ENCODE data around the gene TRIM34.
A peak's percentile ranks its signal among the peaks of the same experiment; 100 is the strongest.
"Not testable (repeated sequence)": the region's sequence is repeated elsewhere in the genome, so short reads cannot be mapped to it uniquely, and the experiment has no call there.

Gene TRIM34

GRCh38 chr11:5589906-5590305 is 34.9 kb upstream of the TRIM34 start:
- not testable (repeated sequence) for H3K18ac ChIP-seq (ENCODE audit: low read length); H2BK15ac ChIP-seq (replicated peaks; ENCODE audit: low read depth); H2BK120ac ChIP-seq (ENCODE audit: low read depth, low read length); H3K4ac ChIP-seq (ENCODE audit: low read depth, low read length); H2AK5ac ChIP-seq (ENCODE audit: low read length); H3K9ac ChIP-seq (ENCODE audit: low read length); H4K8ac ChIP-seq (ENCODE audit: low read depth, low read length); H3K36me3 ChIP-seq (ENCODE audit: control insufficient read depth, insufficient read depth, low read length); H4K5ac ChIP-seq (ENCODE audit: low read length); H3K56ac ChIP-seq (ENCODE audit: low read length); H3K4me1 ChIP-seq (ENCODE audit: control insufficient read depth, low read depth, low read length); H3K27me3 ChIP-seq (ENCODE audit: insufficient read depth, low read length, poor library complexity); DNase-seq; H3K79me2 ChIP-seq (ENCODE audit: control insufficient read depth, insufficient read depth, low read length); H3K79me1 ChIP-seq (ENCODE audit: low read length); H3K27ac ChIP-seq (ENCODE audit: low read depth, low read length); H2BK5ac ChIP-seq (ENCODE audit: low read length); H3K4me2 ChIP-seq (ENCODE audit: low read length); H3K4me3 ChIP-seq (ENCODE audit: low read length); H3K23ac ChIP-seq (ENCODE audit: low read length)
- no CpG with 5 or more reads among the region's 31 CpGs for WGBS (ENCODE audit: extremely low coverage, insufficient coverage, low lambda C conversion rate)

- no peak overlapping the region for H3K9ac ChIP-seq (ENCODE audit: low read length)
- no peak overlapping the region for H3K4me3 ChIP-seq (ENCODE audit: low read length)
Measured at GRCh38 chr11:5591613-5592012, 33.2 kb upstream of the TRIM34 start.

GRCh38 chr11:5592615-5593014 is 32.2 kb upstream of the TRIM34 start:
- no peak overlapping the region for H2BK120ac ChIP-seq (ENCODE audit: low read depth, low read length)
- H3K18ac ChIP-seq (ENCODE audit: low read length): no peak overlapping the region
- H3K79me2 ChIP-seq (ENCODE audit: control insufficient read depth, insufficient read depth, low read length): no peaks in the 10 kb centered on the region
- peaks cover 4% of the 10 kb centered on the region for H3K4me1 ChIP-seq (ENCODE audit: control insufficient read depth, low read depth, low read length)
- no peaks in the 10 kb centered on the region for H3K79me1 ChIP-seq (ENCODE audit: low read length)
- no peak overlapping the region for H3K4me3 ChIP-seq (ENCODE audit: low read length)
- H3K9ac ChIP-seq (ENCODE audit: low read length): no peak overlapping the region
- H2BK5ac ChIP-seq (ENCODE audit: low read length): no peak overlapping the region
- no peak overlapping the region for H3K4me2 ChIP-seq (ENCODE audit: low read length)
- H3K56ac ChIP-seq (ENCODE audit: low read length): no peak overlapping the region
- no peak overlapping the region for H3K4ac ChIP-seq (ENCODE audit: low read depth, low read length)
- H2AK5ac ChIP-seq (ENCODE audit: low read length): no peak overlapping the region
- no CpG with 5 or more reads among the region's 5 CpGs for WGBS (ENCODE audit: extremely low coverage, insufficient coverage, low lambda C conversion rate)
- no peak overlapping the region for H4K5ac ChIP-seq (ENCODE audit: low read length)
- no peaks in the 10 kb centered on the region for H3K36me3 ChIP-seq (ENCODE audit: control insufficient read depth, insufficient read depth, low read length)
- H2BK15ac ChIP-seq (replicated peaks; ENCODE audit: low read depth): no peak overlapping the region
- no peak overlapping the region for H4K8ac ChIP-seq (ENCODE audit: low read depth, low read length)
- H3K27ac ChIP-seq (ENCODE audit: low read depth, low read length): no peak overlapping the region
- H3K27me3 ChIP-seq (ENCODE audit: insufficient read depth, low read length, poor library complexity): no peaks in the 10 kb centered on the region
- DNase-seq: no peak
- no peak overlapping the region for H3K23ac ChIP-seq (ENCODE audit: low read length)

More at GRCh38 chr11:5591613-5592012, 33.2 kb upstream of the TRIM34 start:
- Histone ChIP-seq H2BK15ac (replicated peaks; ENCODE audit: low read depth) (no peak overlapping the region), H2BK120ac (ENCODE audit: low read depth, low read length) (no peak overlapping the region), H4K8ac (ENCODE audit: low read depth, low read length) (no peak overlapping the region), H3K36me3 (ENCODE audit: control insufficient read depth, insufficient read depth, low read length) (no peaks in the 10 kb centered on the region), H2AK5ac (ENCODE audit: low read length) (no peak overlapping the region), H3K4me1 (ENCODE audit: control insufficient read depth, low read depth, low read length) (no peaks in the 10 kb centered on the region), H3K23ac (ENCODE audit: low read length) (no peak overlapping the region), H3K27ac (ENCODE audit: low read depth, low read length) (no peak overlapping the region), H4K5ac (ENCODE audit: low read length) (no peak overlapping the region), H3K56ac (ENCODE audit: low read length) (no peak overlapping the region), H3K27me3 (ENCODE audit: insufficient read depth, low read length, poor library complexity) (no peaks in the 10 kb centered on the region), H3K79me2 (ENCODE audit: control insufficient read depth, insufficient read depth, low read length) (no peaks in the 10 kb centered on the region), H3K4me2 (ENCODE audit: low read length) (no peak overlapping the region), H3K18ac (ENCODE audit: low read length) (no peak overlapping the region), H3K4ac (ENCODE audit: low read depth, low read length) (no peak overlapping the region), H2BK5ac (ENCODE audit: low read length) (no peak overlapping the region), H3K79me1 (ENCODE audit: low read length) (no peaks in the 10 kb centered on the region)
- DNase-seq: no peak
- WGBS (ENCODE audit: extremely low coverage, insufficient coverage, low lambda C conversion rate): no CpG with 5 or more reads among the region's 3 CpGs

GRCh38 chr11:5593146-5593545 is 31.7 kb upstream of the TRIM34 start:
- Histone ChIP-seq H4K5ac (ENCODE audit: low read length) (no peak overlapping the region), H2BK15ac (replicated peaks; ENCODE audit: low read depth) (no peak overlapping the region), H3K56ac (ENCODE audit: low read length) (no peak overlapping the region), H3K4ac (ENCODE audit: low read depth, low read length) (no peak overlapping the region), H2AK5ac (ENCODE audit: low read length) (no peak overlapping the region), H3K9ac (ENCODE audit: low read length) (no peak overlapping the region), H3K79me2 (ENCODE audit: control insufficient read depth, insufficient read depth, low read length) (no peaks in the 10 kb centered on the region), H3K36me3 (ENCODE audit: control insufficient read depth, insufficient read depth, low read length) (no peaks in the 10 kb centered on the region), H2BK5ac (ENCODE audit: low read length) (no peak overlapping the region), H3K23ac (ENCODE audit: low read length) (no peak overlapping the region), H2BK120ac (ENCODE audit: low read depth, low read length) (no peak overlapping the region), H3K18ac (ENCODE audit: low read length) (no peak overlapping the region), H3K27ac (ENCODE audit: low read depth, low read length) (no peak overlapping the region), H3K4me1 (ENCODE audit: control insufficient read depth, low read depth, low read length) (peaks cover 10% of the 10 kb centered on the region), H3K79me1 (ENCODE audit: low read length) (no peaks in the 10 kb centered on the region), H4K8ac (ENCODE audit: low read depth, low read length) (no peak overlapping the region), H3K4me3 (ENCODE audit: low read length) (no peak overlapping the region), H3K27me3 (ENCODE audit: insufficient read depth, low read length, poor library complexity) (no peaks in the 10 kb centered on the region), H3K4me2 (ENCODE audit: low read length) (no peak overlapping the region)
- no peak for DNase-seq
- no CpG with 5 or more reads among the region's 1 CpG for WGBS (ENCODE audit: extremely low coverage, insufficient coverage, low lambda C conversion rate)

- peak; percentile 82 for DNase-seq
Measured at GRCh38 chr11:5596607-5597201, 28.1 kb upstream of the TRIM34 start, which contains the start of gene TRIM6. Gene TRIM6, plus strand, starts transcription at chr11:5596637. Its CDS starts 261 bp downstream, at chr11:5596898.

GRCh38 chr11:5597953-5598352 is 26.8 kb upstream of the TRIM34 start:
- no peak overlapping the region for H3K27ac ChIP-seq (ENCODE audit: low read depth, low read length)
- peaks cover 4% of the 10 kb centered on the region for H3K79me1 ChIP-seq (ENCODE audit: low read length)
- no peak overlapping the region for H2BK120ac ChIP-seq (ENCODE audit: low read depth, low read length)
- H4K8ac ChIP-seq (ENCODE audit: low read depth, low read length): no peak overlapping the region
- no CpG with 5 or more reads among the region's 3 CpGs for WGBS (ENCODE audit: extremely low coverage, insufficient coverage, low lambda C conversion rate)
- peak overlapping the region; percentile 9 for H3K18ac ChIP-seq (ENCODE audit: low read length)
- H3K4ac ChIP-seq (ENCODE audit: low read depth, low read length): no peak overlapping the region
- H3K4me2 ChIP-seq (ENCODE audit: low read length): no peak overlapping the region
- no peaks in the 10 kb centered on the region for H3K27me3 ChIP-seq (ENCODE audit: insufficient read depth, low read length, poor library complexity)
- no peak overlapping the region for H4K5ac ChIP-seq (ENCODE audit: low read length)
- no peak overlapping the region for H2AK5ac ChIP-seq (ENCODE audit: low read length)
- no peak overlapping the region for H2BK15ac ChIP-seq (replicated peaks; ENCODE audit: low read depth)
- no peak for DNase-seq
- H2BK5ac ChIP-seq (ENCODE audit: low read length): no peak overlapping the region
- H3K4me3 ChIP-seq (ENCODE audit: low read length): no peak overlapping the region
- H3K9ac ChIP-seq (ENCODE audit: low read length): no peak overlapping the region
- H3K4me1 ChIP-seq (ENCODE audit: control insufficient read depth, low read depth, low read length): peaks cover 13% of the 10 kb centered on the region
- peak overlapping the region; percentile 0 for H3K56ac ChIP-seq (ENCODE audit: low read length)
- no peaks in the 10 kb centered on the region for H3K36me3 ChIP-seq (ENCODE audit: control insufficient read depth, insufficient read depth, low read length)
- no peak overlapping the region for H3K23ac ChIP-seq (ENCODE audit: low read length)
- H3K79me2 ChIP-seq (ENCODE audit: control insufficient read depth, insufficient read depth, low read length): no peaks in the 10 kb centered on the region

More at GRCh38 chr11:5596607-5597201, 28.1 kb upstream of the TRIM34 start, which contains the start of gene TRIM6:
- Histone ChIP-seq H3K18ac (ENCODE audit: low read length) (peak within 1 kb of the TSS; percentile 99), H3K27me3 (ENCODE audit: insufficient read depth, low read length, poor library complexity) (no peaks in the 10 kb centered on the region), H2BK15ac (replicated peaks; ENCODE audit: low read depth) (peak within 1 kb of the TSS; percentile 98), H3K23ac (ENCODE audit: low read length) (no peak within 1 kb of the TSS), H4K8ac (ENCODE audit: low read depth, low read length) (no peak within 1 kb of the TSS), H2AK5ac (ENCODE audit: low read length) (no peak within 1 kb of the TSS), H3K79me2 (ENCODE audit: control insufficient read depth, insufficient read depth, low read length) (no peaks in the 10 kb centered on the region), H3K27ac (ENCODE audit: low read depth, low read length) (peak within 1 kb of the TSS; percentile 84), H4K5ac (ENCODE audit: low read length) (no peak within 1 kb of the TSS), H3K56ac (ENCODE audit: low read length) (peak within 1 kb of the TSS; percentile 85), H3K4me3 (ENCODE audit: low read length) (peak within 1 kb of the TSS; percentile 74), H3K79me1 (ENCODE audit: low read length) (peaks cover 2% of the 10 kb centered on the region), H2BK120ac (ENCODE audit: low read depth, low read length) (peak within 1 kb of the TSS; percentile 91), H3K4me1 (ENCODE audit: control insufficient read depth, low read depth, low read length) (peaks cover 13% of the 10 kb centered on the region), H3K9ac (ENCODE audit: low read length) (peak within 1 kb of the TSS; percentile 71), H3K4ac (ENCODE audit: low read depth, low read length) (peak within 1 kb of the TSS; percentile 55), H2BK5ac (ENCODE audit: low read length) (peak within 1 kb of the TSS; percentile 23), H3K4me2 (ENCODE audit: low read length) (peak within 1 kb of the TSS; percentile 63), H3K36me3 (ENCODE audit: control insufficient read depth, insufficient read depth, low read length) (no peaks in the 10 kb centered on the region)
- WGBS (ENCODE audit: extremely low coverage, insufficient coverage, low lambda C conversion rate): no CpG with 5 or more reads among the region's 20 CpGs
